PFSK-1 (cell line): ENCODE data around the gene ZC3H18.

Experiments
- FOXP2 ChIP-seq: optimal IDR thresholded peaks from 2 replicates; pipeline ENCODE3; 2011; ENCODE audit warnings: borderline replicate concordance, control low read depth, inconsistent platforms; ENCODE audit not compliant: insufficient read depth; ENCODE audit errors: extremely low read length, extremely low read depth
- POLR2AphosphoS5 ChIP-seq: IDR thresholded peaks from 2 replicates; pipeline ENCODE4 v1.6.1; 2012; ENCODE audit warnings: low read depth, mild to moderate bottlenecking, control low read depth, low read length, moderate library complexity
- SIN3A ChIP-seq: IDR thresholded peaks from 2 replicates; pipeline ENCODE4 v1.6.1; 2012; ENCODE audit warnings: mild to moderate bottlenecking, low read length, moderate library complexity, borderline replicate concordance; ENCODE audit not compliant: insufficient read depth
- TAF1 ChIP-seq: IDR thresholded peaks from 2 replicates; pipeline ENCODE4 v1.6.1; 2012; ENCODE audit warnings: low read length, control low read depth, borderline replicate concordance; ENCODE audit not compliant: insufficient read depth
- TF ChIP-seq, protein P1 (sequence below), 2 experiments: IDR thresholded peaks; 2 replicates each; pipeline versions ENCODE4 v1.6.1 to v1.8.0; 2011 to 2012; ENCODE audit warnings: low read depth in 2 of 2, low read length in 2 of 2, control low read depth in 1 of 2, inconsistent platforms in 1 of 2, mild to moderate bottlenecking in 1 of 2, moderate library complexity in 1 of 2; ENCODE audit not compliant: insufficient read depth in 1 of 2

Gene ZC3H18

DNA sequence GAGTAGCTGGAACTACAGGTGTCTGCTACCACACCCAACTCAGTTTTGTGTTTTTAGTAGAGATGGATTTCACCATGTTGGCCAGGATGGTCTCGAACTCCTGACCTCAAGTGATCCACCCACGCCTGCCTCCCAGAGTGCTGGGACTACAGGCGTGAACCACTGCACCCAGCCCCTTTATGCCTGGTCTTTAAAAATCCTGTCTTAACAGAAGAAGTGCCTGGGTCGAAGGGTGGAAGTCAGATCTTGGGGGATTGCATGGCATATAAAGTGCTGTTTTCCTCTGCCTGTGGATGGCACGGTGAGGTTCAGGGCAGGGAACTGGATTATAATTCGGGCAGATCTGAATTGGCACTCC lies 30.3 kb downstream of the ZC3H18 start:
- no peak for TF ChIP-seq FOXP2
- TF ChIP-seq, protein P1, sequence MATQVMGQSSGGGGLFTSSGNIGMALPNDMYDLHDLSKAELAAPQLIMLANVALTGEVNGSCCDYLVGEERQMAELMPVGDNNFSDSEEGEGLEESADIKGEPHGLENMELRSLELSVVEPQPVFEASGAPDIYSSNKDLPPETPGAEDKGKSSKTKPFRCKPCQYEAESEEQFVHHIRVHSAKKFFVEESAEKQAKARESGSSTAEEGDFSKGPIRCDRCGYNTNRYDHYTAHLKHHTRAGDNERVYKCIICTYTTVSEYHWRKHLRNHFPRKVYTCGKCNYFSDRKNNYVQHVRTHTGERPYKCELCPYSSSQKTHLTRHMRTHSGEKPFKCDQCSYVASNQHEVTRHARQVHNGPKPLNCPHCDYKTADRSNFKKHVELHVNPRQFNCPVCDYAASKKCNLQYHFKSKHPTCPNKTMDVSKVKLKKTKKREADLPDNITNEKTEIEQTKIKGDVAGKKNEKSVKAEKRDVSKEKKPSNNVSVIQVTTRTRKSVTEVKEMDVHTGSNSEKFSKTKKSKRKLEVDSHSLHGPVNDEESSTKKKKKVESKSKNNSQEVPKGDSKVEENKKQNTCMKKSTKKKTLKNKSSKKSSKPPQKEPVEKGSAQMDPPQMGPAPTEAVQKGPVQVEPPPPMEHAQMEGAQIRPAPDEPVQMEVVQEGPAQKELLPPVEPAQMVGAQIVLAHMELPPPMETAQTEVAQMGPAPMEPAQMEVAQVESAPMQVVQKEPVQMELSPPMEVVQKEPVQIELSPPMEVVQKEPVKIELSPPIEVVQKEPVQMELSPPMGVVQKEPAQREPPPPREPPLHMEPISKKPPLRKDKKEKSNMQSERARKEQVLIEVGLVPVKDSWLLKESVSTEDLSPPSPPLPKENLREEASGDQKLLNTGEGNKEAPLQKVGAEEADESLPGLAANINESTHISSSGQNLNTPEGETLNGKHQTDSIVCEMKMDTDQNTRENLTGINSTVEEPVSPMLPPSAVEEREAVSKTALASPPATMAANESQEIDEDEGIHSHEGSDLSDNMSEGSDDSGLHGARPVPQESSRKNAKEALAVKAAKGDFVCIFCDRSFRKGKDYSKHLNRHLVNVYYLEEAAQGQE (IDR thresholded peaks at IDR 0.05; ENCODE audit: insufficient read depth in 1 of 2, low read depth in 2 of 2, low read length in 2 of 2): no peak
- TF ChIP-seq SIN3A: no peak
- no peak for TF ChIP-seq POLR2AphosphoS5
- no peak for TF ChIP-seq TAF1

GRCh38 chr16:88601313-88602036 lies 31.3 kb downstream of the ZC3H18 start:
- TF ChIP-seq, protein P1 (IDR thresholded peaks at IDR 0.05; ENCODE audit: insufficient read depth in 1 of 2, low read depth in 2 of 2, low read length in 2 of 2): no peak
- TF ChIP-seq TAF1 (no peak), POLR2AphosphoS5 (no peak), SIN3A (no peak), FOXP2 (no peak)

DNA sequence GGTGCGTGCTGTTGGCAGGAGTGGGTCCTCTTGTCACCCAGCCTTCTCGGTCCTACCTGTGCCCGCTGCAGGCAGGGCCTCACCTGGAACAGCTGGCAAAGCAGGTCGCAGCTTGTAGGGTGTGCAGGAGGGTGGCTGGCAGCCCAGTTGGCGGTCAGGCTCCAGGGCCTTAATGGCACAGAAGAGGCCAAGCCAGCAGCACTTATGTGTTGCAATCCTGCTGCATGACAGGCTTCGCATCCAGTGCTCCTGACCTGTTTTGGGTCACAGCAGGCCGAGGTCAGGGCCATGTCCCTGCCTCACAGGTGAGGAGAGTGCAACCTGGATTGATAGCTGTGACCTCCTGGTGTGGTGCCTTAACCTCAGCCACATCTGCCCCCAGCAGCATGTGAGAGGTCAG lies 31.9 kb downstream of the ZC3H18 start:
- TF ChIP-seq, protein P1 (IDR thresholded peaks at IDR 0.05; ENCODE audit: insufficient read depth in 1 of 2, low read depth in 2 of 2, low read length in 2 of 2): no peak
- TF ChIP-seq POLR2AphosphoS5: no peak
- no peak for TF ChIP-seq FOXP2
- no peak for TF ChIP-seq SIN3A
- TF ChIP-seq TAF1: no peak

- TF ChIP-seq FOXP2 (no peak), SIN3A (no peak), POLR2AphosphoS5 (no peak), TAF1 (no peak)
- TF ChIP-seq, protein P1 (IDR thresholded peaks at IDR 0.05; ENCODE audit: insufficient read depth in 1 of 2, low read depth in 2 of 2, low read length in 2 of 2): no peak
These were observed 35.3 kb downstream of the ZC3H18 start for GRCh38 chr16:88605186-88606147.
